Tibial nerve (tissue), 4 donors: Measurements from ENCODE around the gene THEM4.

Source experiments
- CTCF ChIP-seq, 5 experiments: fragments of 200-600 bp in 3 of 5; fragments of 450-650 bp in 2 of 5; sonication (generic) in 3 of 5; IDR thresholded peaks; one replicate each; pipeline ENCODE4 v1.5.1; 2016 to 2019; ENCODE audit warnings: antibody characterized with exemption in 5 of 5, mild to moderate bottlenecking in 3 of 5, moderate library complexity in 2 of 5
- EP300 ChIP-seq, 2 donors: sonication (generic); formaldehyde crosslinking; IDR thresholded peaks; one replicate each; pipeline ENCODE4 v1.6.1; 2017; ENCODE audit warnings: antibody characterized with exemption in 2 of 2, mild to moderate bottlenecking in 1 of 2

GRCh38 chr1:151847867-151848596 lies 61.3 kb downstream of the THEM4 start:
- TF ChIP-seq CTCF (IDR thresholded peaks at IDR 0.05) (no peak), EP300 (IDR thresholded peaks at IDR 0.05) (no peak)
